ENCODE data around the gene PRKAG3.

PRKAG3 gene

GRCh38 chr2:218837495-218837894 lies 5.9 kb upstream of the PRKAG3 start:
- DNase-seq, result no peak

- no peak for DNase-seq
Measured at GRCh38 chr2:218834685-218835084, 3.1 kb upstream of the PRKAG3 start.

- DNase-seq, result no peak
Measured at GRCh38 chr2:218833023-218833609, 1.5 kb upstream of the PRKAG3 start.

GRCh38 chr2:218832520-218832919 lies 917 bp upstream of the PRKAG3 start:
- no peak for DNase-seq

- DNase-seq, result no peak
Measured at GRCh38 chr2:218832081-218832480, 478 bp upstream of the PRKAG3 start.

GRCh38 chr2:218830526-218831306 lies 887 bp downstream of the PRKAG3 start:
- DNase-seq, result no peak

GRCh38 chr2:218829868-218830451 lies 1.6 kb downstream of the PRKAG3 start:
- DNase-seq, result no peak

- no peak for DNase-seq
Measured at GRCh38 chr2:218828477-218828778, 3.2 kb downstream of the PRKAG3 start.

GRCh38 chr2:218827701-218828476 lies 3.7 kb downstream of the PRKAG3 start:
- DNase-seq, result no peak

- DNase-seq, result no peak
Measured at GRCh38 chr2:218826791-218827190, 4.8 kb downstream of the PRKAG3 start.

GRCh38 chr2:218824004-218824403 lies 7.6 kb downstream of the PRKAG3 start:
- DNase-seq, result no peak

GRCh38 chr2:218823196-218823855 lies 8.3 kb downstream of the PRKAG3 start:
- no peak for DNase-seq

- no peak for DNase-seq
Measured at GRCh38 chr2:218822622-218823021, 9.0 kb downstream of the PRKAG3 start.

GRCh38 chr2:218821605-218822211 lies 9.9 kb downstream of the PRKAG3 start:
- no peak for DNase-seq

- DNase-seq, result no peak
Measured at GRCh38 chr2:218820746-218821369, 10.7 kb downstream of the PRKAG3 start.

GRCh38 chr2:218819093-218819492 lies 12.5 kb downstream of the PRKAG3 start:
- no peak for DNase-seq

- DNase-seq, result no peak
Measured at GRCh38 chr2:218816561-218817011, 15.0 kb downstream of the PRKAG3 start.

- DNase-seq, result no peak
Measured at GRCh38 chr2:218815649-218816048, 16.0 kb downstream of the PRKAG3 start.

- DNase-seq, result no peak
Measured at GRCh38 chr2:218815244-218815637, 16.4 kb downstream of the PRKAG3 start.

GRCh38 chr2:218814540-218815243 lies 16.9 kb downstream of the PRKAG3 start:
- no peak for DNase-seq

GRCh38 chr2:218813771-218814460 lies 17.7 kb downstream of the PRKAG3 start:
- no peak for DNase-seq

Measured in NCI-H1105 treated with DMSO at 0.1 percent for 48 hours (cell line).